ENCODE measurements around the gene DAP.

DNA sequence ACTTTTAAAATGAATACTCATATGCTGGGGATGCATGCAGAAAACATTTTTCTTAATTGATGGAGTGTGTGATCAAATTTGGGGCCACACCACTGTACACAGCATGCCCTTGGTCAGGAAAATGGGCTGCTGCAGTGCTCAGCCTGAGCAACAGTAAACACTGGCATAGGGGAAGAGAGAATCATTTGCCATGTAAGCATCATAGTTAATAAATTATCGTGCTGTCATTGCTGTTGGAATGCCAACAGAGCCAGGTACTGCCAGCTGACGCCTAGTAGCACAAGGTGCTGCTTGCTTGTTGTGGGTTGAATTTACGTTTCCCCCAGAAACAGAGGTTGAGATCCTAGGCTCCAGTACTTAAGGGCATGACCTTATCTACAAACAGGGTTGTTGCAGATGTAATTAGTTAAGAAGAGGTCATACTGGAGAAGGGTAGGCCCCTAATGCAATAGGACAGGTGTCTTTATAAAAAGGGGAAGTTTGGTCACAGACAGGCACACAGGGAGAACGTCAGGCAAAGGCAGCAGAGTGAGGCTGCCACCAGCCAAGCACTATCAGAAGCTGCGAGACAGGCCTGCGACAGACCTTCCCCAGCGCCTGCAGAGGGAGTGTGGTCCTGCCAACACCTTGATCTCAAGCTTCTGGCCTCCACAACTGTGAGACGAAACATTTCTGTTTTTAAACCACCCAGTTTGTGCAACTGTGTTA is 25.3 kb downstream of the DAP start:
- TF ChIP-seq NBN (IDR thresholded peaks at IDR 0.05) (0 out of 2 replicates have a peak, but pooled peaks have one; percentile 39), MXI1 (IDR thresholded peaks at IDR 0.05; ENCODE audit: low read depth, low read length) (no peak), POLR2AphosphoS5 (IDR thresholded peaks at IDR 0.05; ENCODE audit: low read length) (no peak), CTCF (IDR thresholded peaks at IDR 0.05 in 2 of 3, conservative IDR thresholded peaks at IDR 0.05 in 1 of 3; ENCODE audit: control insufficient read depth in 2 of 3, extremely low read depth in 1 of 3, insufficient read depth in 1 of 3, low read depth in 3 of 3, low read length in 3 of 3) (peak; percentile 6 to 14 (median 13); a peak in 1 of 6 replicates)

Data from GM12878 (cell line).